Measurements from ENCODE around the gene TOP3A. TPM values are rescaled to one million over a fixed set of nuclear protein-coding genes. Genes with fewer than 3 reads are reported as not detected.

TOP3A gene
- total RNA-seq, 1 donor = 45.8 TPM

GRCh38 chr17:18319604-18320256 lies 4.9 kb upstream of the TOP3A start:
- H3K4me3 ChIP-seq (ENCODE audit: low read depth, low read length) = peak overlapping the region; percentile 34
- TF ChIP-seq CTCF (IDR thresholded peaks at IDR 0.05; ENCODE audit: insufficient read depth, low read depth, low read length) = peak; percentile 68
- DNase-seq (ENCODE audit: low read depth) = peak; percentile 79

DNA sequence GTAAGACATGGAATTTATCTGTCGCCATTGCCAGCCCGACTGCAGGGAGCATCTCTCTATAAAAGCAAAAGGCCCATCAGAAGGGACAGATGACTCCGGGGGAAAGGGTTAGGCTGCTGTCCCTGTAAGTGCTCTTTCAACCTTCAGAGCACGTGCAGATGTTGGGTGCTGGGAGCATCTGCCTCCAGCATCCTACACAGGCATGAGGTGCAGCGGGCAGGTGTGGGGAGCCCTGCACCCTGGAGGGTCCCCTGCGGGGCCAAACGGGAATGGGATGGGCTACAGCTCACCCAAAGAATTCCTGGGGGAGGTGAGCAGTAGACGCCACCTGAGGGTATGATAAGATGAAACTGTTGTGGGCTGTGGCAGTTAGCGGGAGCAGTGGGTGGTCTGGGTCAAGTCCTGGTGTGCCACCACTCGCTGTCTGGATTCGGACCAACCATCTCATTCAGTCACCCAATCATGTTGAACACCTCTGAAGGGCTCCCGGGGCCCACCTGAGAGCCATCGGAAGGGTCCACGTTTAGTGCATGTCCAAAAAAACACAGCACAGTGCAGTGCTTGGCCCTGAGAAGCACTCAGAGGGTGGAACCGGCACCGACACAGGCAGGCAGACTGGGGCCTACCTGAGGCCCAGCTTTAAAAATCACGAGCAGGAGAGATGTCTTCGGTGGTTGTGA lies 4.1 kb upstream of the TOP3A start:
- no peak for TF ChIP-seq CTCF (IDR thresholded peaks at IDR 0.05; ENCODE audit: insufficient read depth, low read depth, low read length)
- peak overlapping the region; percentile 1 for H3K4me3 ChIP-seq (ENCODE audit: low read depth, low read length)
- no peak for DNase-seq (ENCODE audit: low read depth)

DNA sequence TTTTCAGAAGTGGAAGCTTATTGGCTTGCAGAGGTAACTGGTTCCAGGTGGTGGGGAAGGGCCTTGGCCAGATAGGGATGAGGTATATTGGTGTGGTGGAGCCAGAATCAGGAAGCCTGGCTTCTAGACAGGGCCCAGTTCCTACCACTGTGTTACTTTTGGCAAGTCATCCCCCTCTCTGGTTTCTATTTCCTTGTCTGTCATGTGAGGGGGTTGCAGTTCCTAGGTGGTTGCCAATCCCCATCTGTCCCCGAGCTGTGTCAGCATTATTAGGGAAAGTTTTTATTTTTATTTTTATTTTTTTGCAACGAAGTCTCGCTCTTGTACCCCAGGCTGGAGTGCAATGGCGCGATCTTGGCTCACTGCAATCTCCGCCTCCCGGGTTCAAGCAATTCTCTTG lies 3.3 kb upstream of the TOP3A start:
- DNase-seq (ENCODE audit: low read depth) = no peak
- H3K4me3 ChIP-seq (ENCODE audit: low read depth, low read length) = peak overlapping the region; percentile 12

GRCh38 chr17:18315961-18316360 lies 1.2 kb upstream of the TOP3A start:
- DNase-seq (ENCODE audit: low read depth) = no peak
- TF ChIP-seq CTCF (IDR thresholded peaks at IDR 0.05; ENCODE audit: insufficient read depth, low read depth, low read length) = no peak
- H3K4me3 ChIP-seq (ENCODE audit: low read depth, low read length) = peak overlapping the region; percentile 94

More for the DNA sequence above, 3.3 kb upstream of the TOP3A start:
- no peak for TF ChIP-seq CTCF (IDR thresholded peaks at IDR 0.05; ENCODE audit: insufficient read depth, low read depth, low read length)

GRCh38 chr17:18315562-18315922 lies 748 bp upstream of the TOP3A start:
- TF ChIP-seq CTCF (IDR thresholded peaks at IDR 0.05; ENCODE audit: insufficient read depth, low read depth, low read length) = no peak
- peak overlapping the region; percentile 94 for H3K4me3 ChIP-seq (ENCODE audit: low read depth, low read length)
- DNase-seq (ENCODE audit: low read depth) = no peak

GRCh38 chr17:18314059-18314730 lies 599 bp downstream of the TOP3A start:
- DNase-seq (ENCODE audit: low read depth) = peak; percentile 27

More at GRCh38 chr17:18314059-18314730, 599 bp downstream of the TOP3A start:
- H3K4me3 ChIP-seq (ENCODE audit: low read depth, low read length) = peak overlapping the region; percentile 94
- TF ChIP-seq CTCF (IDR thresholded peaks at IDR 0.05; ENCODE audit: insufficient read depth, low read depth, low read length) = no peak
